ENCODE data around the gene WASF2.
A peak's percentile ranks its signal among the peaks of the same experiment; 100 is the strongest.
"Not testable (repeated sequence)": the region's sequence is repeated elsewhere in the genome, so short reads cannot be mapped to it uniquely, and the experiment has no call there.

WASF2 gene

GRCh38 chr1:27521861-27522431 is 32.0 kb upstream of the WASF2 start:
- DNase-seq (ENCODE audit: low read depth) = no peak

GRCh38 chr1:27521336-27521831 is 31.4 kb upstream of the WASF2 start:
- peak; percentile 23 for DNase-seq (ENCODE audit: low read depth)

GRCh38 chr1:27520651-27521050 is 30.7 kb upstream of the WASF2 start:
- DNase-seq (ENCODE audit: low read depth) = no peak

DNA sequence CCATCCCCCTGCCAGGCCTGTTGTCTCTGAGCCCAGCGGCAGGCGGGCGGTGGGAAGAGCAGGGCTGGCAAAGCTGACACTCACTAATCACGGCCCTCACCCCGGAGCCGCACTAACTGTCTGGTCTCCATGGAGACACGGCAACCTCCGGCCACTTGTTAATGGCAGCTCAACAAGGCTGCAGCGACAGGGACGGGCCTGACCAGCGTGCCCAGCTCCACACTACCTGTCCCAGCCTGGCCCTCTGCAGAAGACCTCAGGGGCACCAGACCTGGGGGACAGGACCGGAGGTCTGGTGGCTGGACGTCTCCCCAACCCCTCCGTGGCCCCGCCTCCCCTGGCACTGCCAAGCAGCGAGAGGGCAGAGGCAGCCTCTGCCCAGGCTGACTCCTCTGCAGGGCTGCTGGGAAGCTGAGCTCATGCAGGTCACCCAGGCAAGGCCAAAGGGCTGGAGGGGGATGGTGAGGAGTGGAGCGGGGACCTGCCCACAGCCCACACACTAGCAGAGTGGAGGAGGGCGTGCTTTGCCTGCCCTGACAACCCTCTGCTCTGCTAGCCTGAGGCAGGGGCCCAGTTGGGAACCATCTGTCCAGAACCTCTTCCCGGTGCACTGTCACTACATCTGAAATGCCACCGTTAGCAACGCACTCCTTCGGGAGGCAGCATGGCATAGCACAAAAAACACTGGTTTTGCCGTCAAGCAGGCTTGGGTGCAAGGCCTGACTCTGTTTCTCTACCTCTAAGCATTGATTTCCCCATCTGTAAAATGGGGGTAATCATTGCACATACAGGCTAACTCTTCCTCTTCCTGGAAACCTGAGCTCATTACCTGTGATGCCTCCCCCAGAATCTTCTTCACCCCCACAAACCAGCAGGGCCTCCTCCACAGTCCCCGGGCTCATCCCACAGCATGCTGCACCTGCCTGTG is 29.6 kb upstream of the WASF2 start:
- DNase-seq (ENCODE audit: low read depth) = no peak

DNA sequence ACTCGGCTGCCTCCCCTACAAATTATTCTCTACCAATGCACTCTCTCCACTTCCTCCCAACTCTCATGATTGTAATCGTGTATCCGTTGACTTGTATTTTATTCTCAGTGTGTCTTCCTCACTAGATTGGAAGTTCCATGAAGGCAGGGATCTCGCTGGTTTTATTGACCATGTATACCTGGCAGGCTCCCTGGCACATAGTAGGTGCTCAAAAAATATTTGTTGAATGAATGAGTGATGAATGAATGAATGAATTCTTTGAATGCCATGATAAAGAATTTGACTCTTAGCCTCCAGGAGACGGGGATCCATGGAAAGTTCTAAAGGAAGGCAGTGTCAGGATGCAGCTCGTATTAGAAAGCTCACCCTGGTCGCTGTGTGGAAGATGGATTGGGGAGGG is 28.8 kb upstream of the WASF2 start:
- DNase-seq (ENCODE audit: low read depth) = no peak

GRCh38 chr1:27517907-27518718 is 28.1 kb upstream of the WASF2 start:
- no peak for DNase-seq (ENCODE audit: low read depth)

DNA sequence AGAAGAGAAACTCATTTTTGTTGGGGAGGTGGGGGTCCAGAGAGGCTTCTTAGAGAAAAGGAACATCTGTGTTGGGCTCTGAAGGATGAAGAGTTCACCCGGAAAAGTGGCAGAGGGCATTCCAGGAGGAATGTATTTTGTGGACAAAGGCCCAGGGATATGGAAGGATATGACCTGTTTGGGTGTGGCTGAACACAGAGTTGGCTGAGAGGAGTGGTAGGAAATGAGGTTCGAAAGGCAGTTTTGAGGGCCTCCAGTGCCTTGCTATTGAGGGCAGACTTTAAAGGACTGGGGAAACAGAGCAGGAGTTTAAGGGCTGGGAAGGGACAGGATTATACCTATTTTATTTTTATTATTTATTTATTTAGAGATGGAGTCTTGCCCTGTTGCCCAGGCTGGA is 27.3 kb upstream of the WASF2 start:
- DNase-seq (ENCODE audit: low read depth) = no peak

DNA sequence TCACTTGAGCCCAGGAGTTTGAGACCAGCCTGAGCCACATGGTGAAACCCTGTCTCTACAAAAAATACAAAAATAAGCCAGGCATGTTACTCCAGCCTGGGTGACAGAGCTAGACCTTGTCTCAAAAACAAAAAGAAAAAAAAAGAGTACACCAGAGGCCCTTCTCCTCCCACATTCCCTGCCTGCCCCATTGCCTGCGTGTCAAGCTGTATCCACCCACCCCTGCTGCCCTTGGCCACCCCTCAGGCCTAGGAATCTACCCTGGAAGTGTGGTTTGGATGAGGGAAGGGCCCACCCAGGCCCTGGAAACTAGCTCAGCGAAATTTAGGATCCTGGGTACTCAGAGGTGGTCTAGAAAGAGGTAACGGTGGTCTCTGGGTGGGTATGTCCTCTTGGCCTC is 25.7 kb upstream of the WASF2 start:
- no peak for DNase-seq (ENCODE audit: low read depth)

DNA sequence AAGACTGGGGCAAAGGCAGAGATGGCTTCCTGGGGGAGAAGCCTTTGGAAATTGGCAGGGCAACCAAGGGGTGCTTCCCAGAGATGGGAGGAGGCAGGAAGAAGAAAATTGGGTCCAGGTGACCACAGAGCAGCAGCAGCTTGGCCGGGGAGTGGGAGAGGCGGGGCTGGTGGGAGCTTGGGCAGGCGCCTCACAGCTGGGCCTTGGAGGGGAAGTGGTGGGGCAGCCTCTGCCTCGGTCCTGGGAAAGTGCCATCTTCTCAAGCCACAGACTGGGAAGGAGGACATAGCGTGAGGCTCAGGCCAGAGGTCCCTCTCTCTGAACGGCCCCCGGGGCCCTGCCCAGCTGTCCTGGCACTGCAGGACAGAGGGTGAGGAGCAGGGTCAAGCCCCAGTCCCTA is 24.0 kb upstream of the WASF2 start:
- DNase-seq (ENCODE audit: low read depth) = no peak

- DNase-seq (ENCODE audit: low read depth) = no peak
These were observed 23.6 kb upstream of the WASF2 start for GRCh38 chr1:27513528-27513927.

GRCh38 chr1:27509127-27510080 is 19.4 kb upstream of the WASF2 start:
- DNase-seq (ENCODE audit: low read depth) = no peak

GRCh38 chr1:27507960-27508665 is 18.1 kb upstream of the WASF2 start:
- no peak for DNase-seq (ENCODE audit: low read depth)

DNA sequence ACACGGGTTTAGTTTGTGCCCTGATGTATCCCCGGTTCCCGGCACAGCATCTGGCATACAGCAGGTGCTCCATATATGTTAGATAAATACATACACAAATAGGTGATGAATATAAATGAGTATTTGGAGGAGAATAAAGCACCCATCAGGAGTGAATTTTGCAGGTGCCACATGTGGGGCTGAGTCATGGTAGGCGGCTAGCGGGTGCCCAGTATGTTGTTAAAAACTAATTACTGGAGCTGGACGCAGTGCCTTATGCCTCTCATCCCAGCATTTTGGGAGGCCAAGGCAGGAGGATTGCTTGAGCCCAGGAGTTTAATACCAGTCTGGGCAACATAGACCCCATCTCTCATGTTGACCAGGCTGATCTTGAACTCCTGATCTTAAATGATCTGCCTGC is 16.7 kb upstream of the WASF2 start:
- no peak for DNase-seq (ENCODE audit: low read depth)

DNA sequence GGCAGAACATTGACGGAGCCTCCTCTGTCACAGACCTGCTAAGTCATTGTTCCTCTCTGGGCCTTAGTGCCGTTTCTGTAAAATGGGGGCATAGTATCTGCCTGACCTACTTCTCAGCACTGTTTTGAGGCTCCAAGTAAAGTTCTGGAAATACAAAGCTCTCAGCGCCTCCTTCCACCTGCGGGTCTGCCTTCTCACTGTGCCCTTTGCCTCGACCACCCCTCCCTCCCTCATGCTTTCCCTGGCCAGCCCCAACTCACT is 15.4 kb upstream of the WASF2 start:
- DNase-seq (ENCODE audit: low read depth) = no peak

GRCh38 chr1:27504588-27505419 is 14.8 kb upstream of the WASF2 start:
- no peak for DNase-seq (ENCODE audit: low read depth)

GRCh38 chr1:27503844-27504587 is 14.0 kb upstream of the WASF2 start:
- DNase-seq (ENCODE audit: low read depth) = no peak

- no peak for DNase-seq (ENCODE audit: low read depth)
These were observed 13.1 kb upstream of the WASF2 start for GRCh38 chr1:27503033-27503432.

DNA sequence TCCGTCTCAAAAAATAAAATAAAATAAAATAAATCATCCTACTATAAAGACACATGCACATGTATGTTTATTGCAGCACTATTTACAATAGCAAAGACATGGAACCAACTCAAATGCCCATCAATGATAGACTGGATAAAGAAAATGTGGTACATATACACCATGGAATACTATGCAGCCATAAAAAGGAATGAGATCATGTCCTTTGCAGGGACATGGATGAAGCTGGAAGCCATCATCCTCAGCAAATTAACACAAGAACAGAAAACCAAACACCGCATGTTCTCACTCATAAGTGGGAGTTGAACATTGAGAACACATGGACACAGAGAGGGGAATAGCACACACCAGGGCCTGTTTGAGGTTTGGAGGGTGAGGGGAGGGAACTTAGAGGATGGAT is 11.2 kb upstream of the WASF2 start:
- not testable (repeated sequence) for DNase-seq (ENCODE audit: low read depth)

GRCh38 chr1:27499142-27499541 is 9.2 kb upstream of the WASF2 start:
- no peak for DNase-seq (ENCODE audit: low read depth)

Measured in activated T-helper 9 cell treated with anti-CD3 and anti-CD28 coated beads, Interleukin-2, amount 50 U/mL, for 16 hours (primary cell).